HT-29 (cell line): ENCODE results near the gene ARHGAP10. TPM values are rescaled to one million over a fixed set of nuclear protein-coding genes. Genes with fewer than 3 reads are reported as not detected.
"Not testable (repeated sequence)": the region's sequence is repeated elsewhere in the genome, so short reads cannot be mapped to it uniquely, and the experiment has no call there.

Source experiments
- DNase-seq: peaks from one replicate; pipeline ENCODE4 v3.0.0-alpha.2; 2015; ENCODE audit warnings: low spot score
- total RNA-seq: library from RNA; depleted of rRNA; stranded (reverse); fragments of >200 nt; shearing (Covaris generic); gene quantifications from 2 replicates; pipeline ENCODE4 v1.2.3, GENCODE V29; 2014

Gene ARHGAP10
- total RNA-seq, 1 experiment from 2014 or later = 9.3 TPM

GRCh38 chr4:147793569-147794313 lies 61.9 kb downstream of the ARHGAP10 start:
- peak; percentile 36 for DNase-seq

GRCh38 chr4:147794314-147794680 lies 62.4 kb downstream of the ARHGAP10 start:
- no peak for DNase-seq

- no peak for DNase-seq
These were observed 63.0 kb downstream of the ARHGAP10 start for GRCh38 chr4:147794787-147795413.

GRCh38 chr4:147799057-147799456 lies 67.2 kb downstream of the ARHGAP10 start:
- DNase-seq = not testable (repeated sequence)

GRCh38 chr4:147799986-147800555 lies 68.2 kb downstream of the ARHGAP10 start:
- DNase-seq = no peak

- no peak for DNase-seq
These were observed 69.9 kb downstream of the ARHGAP10 start for GRCh38 chr4:147801820-147802219.

- no peak for DNase-seq
These were observed 70.5 kb downstream of the ARHGAP10 start for GRCh38 chr4:147802346-147802745.

- DNase-seq = no peak
These were observed 74.1 kb downstream of the ARHGAP10 start for GRCh38 chr4:147805946-147806345.

GRCh38 chr4:147808447-147808846 lies 76.6 kb downstream of the ARHGAP10 start:
- no peak for DNase-seq

- no peak for DNase-seq
These were observed 77.3 kb downstream of the ARHGAP10 start for GRCh38 chr4:147809211-147809610.

- DNase-seq = no peak
These were observed 80.0 kb downstream of the ARHGAP10 start for GRCh38 chr4:147811878-147812277.

- no peak for DNase-seq
These were observed 81.4 kb downstream of the ARHGAP10 start for GRCh38 chr4:147813109-147813773.

GRCh38 chr4:147813973-147814372 lies 82.1 kb downstream of the ARHGAP10 start:
- DNase-seq = no peak

- no peak for DNase-seq
These were observed 82.5 kb downstream of the ARHGAP10 start for GRCh38 chr4:147814376-147814775.

- DNase-seq = no peak
These were observed 83.9 kb downstream of the ARHGAP10 start for GRCh38 chr4:147815741-147816140.

- DNase-seq = no peak
These were observed 84.7 kb downstream of the ARHGAP10 start for GRCh38 chr4:147816382-147817254.

GRCh38 chr4:147820975-147821374 lies 89.1 kb downstream of the ARHGAP10 start:
- DNase-seq = no peak

- DNase-seq = no peak
These were observed 89.7 kb downstream of the ARHGAP10 start for GRCh38 chr4:147821555-147821954.

GRCh38 chr4:147822128-147822527 lies 90.2 kb downstream of the ARHGAP10 start:
- DNase-seq = no peak

GRCh38 chr4:147823130-147823529 lies 91.2 kb downstream of the ARHGAP10 start:
- DNase-seq = no peak

GRCh38 chr4:147824316-147824715 lies 92.4 kb downstream of the ARHGAP10 start:
- DNase-seq = no peak
